H9 (cell line): ENCODE measurements around the gene FADS2. TPM values are rescaled to one million over a fixed set of nuclear protein-coding genes. Genes with fewer than 3 reads are reported as not detected.

Source experiments
- DNase-seq: peaks from one replicate; pipeline ENCODE4 v3.0.0-alpha.2; 2017
- H2AFZ ChIP-seq: one replicate; pipeline ENCODE4 v1.6.1; 2013; ENCODE audit warnings: mild to moderate bottlenecking, low read length, control low read depth, moderate library complexity
- H2AK5ac ChIP-seq: 2 replicates; pipeline ENCODE4 v1.6.1; 2013; ENCODE audit warnings: low read length, control low read depth, mixed read lengths; ENCODE audit not compliant: insufficient read length
- H2BK120ac ChIP-seq: one replicate; pipeline ENCODE4 v1.6.1; 2013; ENCODE audit warnings: low read depth, mild to moderate bottlenecking, low read length, control low read depth, inconsistent platforms; ENCODE audit not compliant: poor library complexity, severe bottlenecking
- H2BK12ac ChIP-seq: 2 replicates; pipeline ENCODE4 v1.6.1; 2013; ENCODE audit warnings: low read length, control low read depth, mixed read lengths, low read depth; ENCODE audit not compliant: insufficient read length
- H2BK15ac ChIP-seq: 2 replicates; pipeline ENCODE4 v1.6.1; 2013; ENCODE audit warnings: low read depth, low read length, control low read depth
- H2BK20ac ChIP-seq: one replicate; pipeline ENCODE4 v1.6.1; 2013; ENCODE audit warnings: low read depth, mild to moderate bottlenecking, low read length, control low read depth, inconsistent platforms; ENCODE audit not compliant: poor library complexity, severe bottlenecking
- H2BK5ac ChIP-seq: 2 replicates; pipeline ENCODE4 v1.6.1; 2013; ENCODE audit warnings: low read length, control low read depth, mixed read lengths; ENCODE audit not compliant: insufficient read length
- H3K14ac ChIP-seq: 2 replicates; pipeline ENCODE4 v1.6.1; 2013; ENCODE audit warnings: low read length, control low read depth; ENCODE audit not compliant: insufficient read depth
- H3K18ac ChIP-seq: 2 replicates; pipeline ENCODE4 v1.6.1; 2013; ENCODE audit warnings: low read depth, mild to moderate bottlenecking, mixed read lengths, low read length, control low read depth; ENCODE audit not compliant: insufficient read length
- H3K23ac ChIP-seq: 2 replicates; pipeline ENCODE4 v1.6.1; 2013; ENCODE audit warnings: low read length, control low read depth, mixed read lengths, low read depth; ENCODE audit not compliant: insufficient read length
- H3K23me2 ChIP-seq: 2 replicates; pipeline ENCODE4 v1.6.1; 2013; ENCODE audit warnings: low read depth, mild to moderate bottlenecking, mixed read lengths, low read length, control low read depth; ENCODE audit not compliant: insufficient read length, poor library complexity, severe bottlenecking
- H3K27ac ChIP-seq: 2 replicates; pipeline ENCODE4 v1.5.1; 2013; ENCODE audit warnings: low read length, control low read depth, mixed read lengths, low read depth; ENCODE audit not compliant: insufficient read length
- H3K27me3 ChIP-seq: 2 replicates; pipeline ENCODE4 v1.6.1; 2013; ENCODE audit warnings: low read length, control low read depth, inconsistent platforms; ENCODE audit not compliant: insufficient read depth
- H3K4ac ChIP-seq: 2 replicates; pipeline ENCODE4 v1.6.1; 2013; ENCODE audit warnings: low read depth, mild to moderate bottlenecking, control low read depth, inconsistent platforms, low read length, moderate library complexity
- H3K4me1 ChIP-seq: 2 replicates; pipeline ENCODE4 v1.6.1; 2013; ENCODE audit warnings: low read length, control low read depth, inconsistent platforms; ENCODE audit not compliant: insufficient read depth
- H3K4me2 ChIP-seq: 2 replicates; pipeline ENCODE4 v1.6.1; 2013; ENCODE audit warnings: low read length, control low read depth, mixed read lengths; ENCODE audit not compliant: insufficient read length, insufficient read depth
- H3K56ac ChIP-seq: 2 replicates; pipeline ENCODE4 v1.6.1; 2013; ENCODE audit warnings: low read depth, mild to moderate bottlenecking, mixed read lengths, low read length, control low read depth; ENCODE audit not compliant: insufficient read length
- H3K79me1 ChIP-seq: 2 replicates; pipeline ENCODE4 v1.6.1; 2013; ENCODE audit warnings: low read depth, mild to moderate bottlenecking, moderate library complexity, low read length, control low read depth, inconsistent platforms; ENCODE audit not compliant: insufficient read depth, poor library complexity, severe bottlenecking
- H3K79me2 ChIP-seq: 2 replicates; pipeline ENCODE4 v1.6.1; 2013; ENCODE audit warnings: low read length, control low read depth, inconsistent platforms; ENCODE audit not compliant: insufficient read depth
- H3K9ac ChIP-seq: 2 replicates; pipeline ENCODE4 v1.6.1; 2013; ENCODE audit warnings: low read length, control low read depth, mixed read lengths; ENCODE audit not compliant: insufficient read length; ENCODE audit errors: extremely low read depth
- H3K9me3 ChIP-seq: one replicate; pipeline ENCODE4 v1.6.1; 2013; ENCODE audit warnings: low read depth, low read length, inconsistent platforms; ENCODE audit not compliant: control insufficient read depth
- H3T11ph ChIP-seq: one replicate; pipeline ENCODE4 v1.6.1; 2013; ENCODE audit warnings: mild to moderate bottlenecking, low read length, control low read depth, inconsistent platforms
- H4K20me1 ChIP-seq: one replicate; pipeline ENCODE4 v1.6.1; 2013; ENCODE audit not compliant: control insufficient read depth, insufficient read length, insufficient read depth
- H4K5ac ChIP-seq: 2 replicates; pipeline ENCODE4 v1.6.1; 2013; ENCODE audit warnings: low read depth, mild to moderate bottlenecking, mixed read lengths, low read length, control low read depth; ENCODE audit not compliant: insufficient read length
- H4K8ac ChIP-seq: replicated peaks from 2 replicates; pipeline ENCODE4 v1.6.1; 2013; ENCODE audit warnings: low read length, control low read depth, mixed read lengths, low read depth; ENCODE audit not compliant: insufficient read length
- H4K91ac ChIP-seq: 2 replicates; pipeline ENCODE4 v1.6.1; 2013; ENCODE audit warnings: low read depth, mild to moderate bottlenecking, moderate library complexity, mixed read lengths, low read length, control low read depth; ENCODE audit not compliant: insufficient read length
- H3K27ac Mint-ChIP-seq, 3 experiments: 2 replicates in 2 of 3; 3 replicates in 1 of 3; pipeline ENCODE4 v1.8.0; 2020 to 2021; ENCODE audit warnings: mixed read lengths in 3 of 3, mild to moderate bottlenecking in 1 of 3, moderate library complexity in 1 of 3
- H3K27me3 Mint-ChIP-seq: 2 replicates; pipeline ENCODE4 v1.8.0; 2021; ENCODE audit warnings: low read depth, mild to moderate bottlenecking, moderate library complexity, mixed read lengths
- H3K36me3 Mint-ChIP-seq, 3 experiments: 2 replicates in 2 of 3; 3 replicates in 1 of 3; pipeline ENCODE4 v1.8.0; 2020 to 2021; ENCODE audit warnings: low read depth in 3 of 3, mixed read lengths in 3 of 3; ENCODE audit not compliant: insufficient read depth in 1 of 3
- H3K4me1 Mint-ChIP-seq, 2 experiments: 2 replicates each; pipeline ENCODE4 v1.8.0; 2020; ENCODE audit warnings: mixed read lengths in 2 of 2
- H3K4me3 Mint-ChIP-seq, 2 experiments: 2 replicates in 1 of 2; 3 replicates in 1 of 2; pipeline ENCODE4 v1.8.0; 2020 to 2021; ENCODE audit warnings: mild to moderate bottlenecking in 2 of 2, mixed read lengths in 2 of 2, moderate library complexity in 1 of 2
- H3K9me3 Mint-ChIP-seq, 2 experiments: 2 replicates in 1 of 2; 3 replicates in 1 of 2; pipeline ENCODE4 v1.8.0; 2020; ENCODE audit warnings: mild to moderate bottlenecking in 2 of 2, mixed read lengths in 2 of 2, moderate library complexity in 1 of 2
- CTCF ChIP-seq: fragments of 200-600 bp; sonication (generic); conservative IDR thresholded peaks from 3 replicates; pipeline ENCODE4 v1.8.0; 2021; ENCODE audit warnings: antibody characterized with exemption, mild to moderate bottlenecking
- WGBS: extraction: QIAGEN DNeasy Blood & Tissue Kit; methylation state at CpG from one replicate; pipeline ENCODE4 v1.1.7; 2013; ENCODE audit warnings: missing lambda C conversion rate, low lambda C conversion rate, mixed read lengths; ENCODE audit not compliant: insufficient read length; ENCODE audit errors: extremely low coverage; 5-methylcytosine and 5-hydroxymethylcytosine counted together
- microRNA-seq: library from miRNA; unstranded; fragments of <30 nt; microRNA quantifications from one replicate; pipeline ENCODE4, GENCODE V29; 2020; ENCODE audit warnings: borderline microRNAs expressed
- total RNA-seq: library from RNA; stranded (reverse); gene quantifications from 2 replicates; pipeline ENCODE4 v1.2.1, GENCODE V29; 2021

FADS2 gene
- total RNA-seq, 1 experiment from 2014 or later: 322 TPM

- no peaks in the 10 kb centered on the region; a peak in 1 of 5 replicates for H3K9me3 Mint-ChIP-seq
- peaks cover 13 to 21% of the 10 kb centered on the region in 2 experiments for H3K4me1 Mint-ChIP-seq
- peaks cover 57% of the 10 kb centered on the region for H3K27me3 Mint-ChIP-seq
- Histone ChIP-seq H4K20me1 (no peaks in the 10 kb centered on the region), H2AK5ac (no peak overlapping the region), H3K23me2 (peaks cover 5% of the 10 kb centered on the region), H3K14ac (no peak overlapping the region), H4K5ac (no peak overlapping the region), H4K91ac (no peak overlapping the region), H3T11ph (no peak overlapping the region), H3K27me3 (no peaks in the 10 kb centered on the region; the same call in 1 of the 2 replicates), H3K9me3 (no peaks in the 10 kb centered on the region), H3K4me1 (no peaks in the 10 kb centered on the region), H4K8ac (no peak overlapping the region), H3K56ac (no peak overlapping the region), H3K4me2 (peak overlapping the region; percentile 51), H2BK120ac (no peak overlapping the region), H2AFZ (no peak overlapping the region), H2BK12ac (no peak overlapping the region), H3K27ac (no peak overlapping the region), H3K79me1 (no peaks in the 10 kb centered on the region), H2BK20ac (no peak overlapping the region), H3K18ac (no peak overlapping the region), H3K79me2 (no peaks in the 10 kb centered on the region), H3K9ac (no peak overlapping the region), H2BK5ac (no peak overlapping the region), H3K23ac (no peak overlapping the region), H2BK15ac (no peak overlapping the region), H3K4ac (no peak overlapping the region)
- no peak overlapping the region for H3K27ac Mint-ChIP-seq
- DNase-seq: no peak
- TF ChIP-seq CTCF: no peak
- WGBS: no CpG with 5 or more reads among the region's 32 CpGs
- H3K4me3 Mint-ChIP-seq: peak overlapping the region; percentile 60 to 84
- H3K36me3 Mint-ChIP-seq: no peaks in the 10 kb centered on the region
Observed at GRCh38 chr11:61916737-61917333, 88.7 kb downstream of the FADS2 start.

Small RNA genes lying within 50 kb of the gene (microRNA-seq; reads per million reads assigned to microRNA genes)
- gene MIR6746: not detected

Other genes with a start within 250 kb of the FADS2 start
- 7.0 and 8.8 TPM in 2 replicates for gene SYT7, start 247.2 kb upstream of the FADS2 start, total RNA-seq
- gene DAGLA, start 147.9 kb upstream of the FADS2 start, total RNA-seq: 4.3 and 4.5 TPM in 2 replicates
- gene MYRF, start 75.7 kb upstream of the FADS2 start, total RNA-seq: 12.9 and 13.9 TPM in 2 replicates
- 199 and 201 TPM in 2 replicates for gene TMEM258, start 35.7 kb upstream of the FADS2 start, total RNA-seq
- 114 and 115 TPM in 2 replicates for gene FEN1, start 35.4 kb upstream of the FADS2 start, total RNA-seq
- 125 and 126 TPM in 2 replicates for gene FADS1, start 11.3 kb upstream of the FADS2 start, total RNA-seq
- 34.9 and 36.7 TPM in 2 replicates for gene FADS3, start 63.2 kb downstream of the FADS2 start, total RNA-seq
- 1.8 and 2.4 TPM in 2 replicates for gene RAB3IL1, start 89.3 kb downstream of the FADS2 start, total RNA-seq
- 0.18 and 0.24 TPM in 2 replicates for gene BEST1, start 122.1 kb downstream of the FADS2 start, total RNA-seq
- gene FTH1, start 139.3 kb downstream of the FADS2 start, total RNA-seq: 1,505 and 1,558 TPM in 2 replicates